ENCODE data around the gene TDRD9. TPM values are rescaled to one million over a fixed set of nuclear protein-coding genes. Genes with fewer than 3 reads are reported as not detected.

The TDRD9 gene
- total RNA-seq, 1 donor from 2014 or later = 4.8 TPM

DNA sequence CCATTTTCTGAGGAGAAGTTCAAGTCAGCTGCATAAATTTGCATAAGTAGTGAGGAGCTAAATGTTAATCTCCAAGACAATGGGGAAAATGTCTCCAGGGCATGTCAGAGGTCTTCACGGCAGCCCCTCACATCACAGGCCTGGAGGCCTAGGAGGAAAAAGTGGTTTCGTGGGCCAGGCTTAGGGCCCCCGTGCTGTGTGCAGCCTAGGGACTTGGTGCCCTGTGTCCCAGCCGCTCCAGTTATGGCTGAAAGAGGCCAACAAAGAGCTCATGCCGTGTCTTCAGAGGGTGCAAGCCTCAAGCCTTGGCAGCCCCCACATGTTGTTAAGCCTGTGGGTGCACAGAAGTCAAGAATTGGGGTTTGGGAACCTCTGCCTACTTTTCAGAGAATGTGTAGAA lies 55.9 kb downstream of the TDRD9 start:
- Histone ChIP-seq H3K4me3 (no peak overlapping the region), H3K4me1 (no peaks in the 10 kb centered on the region), H3K27me3 (ENCODE audit: low read depth) (no peaks in the 10 kb centered on the region), H3K27ac (replicated peaks) (no peak overlapping the region), H3K9me3 (replicated peaks) (peaks cover 11% of the 10 kb centered on the region), H3K36me3 (no peaks in the 10 kb centered on the region)
- intact Hi-C loops (cut with micrococcal nuclease) = no loop called here
- DNase-seq = no peak
- TF ChIP-seq CTCF (IDR thresholded peaks at IDR 0.05; ENCODE audit: borderline replicate concordance) = no peak

DNA sequence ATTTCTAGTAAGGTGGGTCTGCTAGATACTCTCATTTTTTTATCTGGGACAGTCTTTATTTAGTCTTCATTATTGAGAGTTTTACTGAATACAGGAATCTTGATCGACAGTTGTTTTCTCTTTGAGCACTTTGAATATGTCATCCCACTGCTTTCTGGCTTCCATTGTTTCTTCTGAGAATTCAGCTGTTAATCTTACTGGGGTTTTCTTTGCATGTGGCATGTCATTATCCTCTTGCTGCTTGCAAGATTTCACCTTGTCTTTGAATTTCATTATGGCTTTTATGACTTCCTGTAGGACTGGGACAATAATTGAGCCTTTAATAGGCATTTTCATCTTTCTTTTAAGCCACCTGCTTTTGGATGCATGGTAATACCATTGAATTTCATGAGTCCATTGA lies 60.8 kb downstream of the TDRD9 start:
- no peak overlapping the region for H3K4me3 ChIP-seq
- H3K36me3 ChIP-seq = no peaks in the 10 kb centered on the region
- intact Hi-C loops (cut with micrococcal nuclease) = no loop called here
- peaks cover 20% of the 10 kb centered on the region for H3K27me3 ChIP-seq (ENCODE audit: low read depth)
- DNase-seq = no peak
- H3K4me1 ChIP-seq = no peaks in the 10 kb centered on the region
- no peak for TF ChIP-seq CTCF (IDR thresholded peaks at IDR 0.05; ENCODE audit: borderline replicate concordance)
- H3K9me3 ChIP-seq (replicated peaks) = peaks cover 15% of the 10 kb centered on the region
- no peak overlapping the region for H3K27ac ChIP-seq (replicated peaks)

DNA sequence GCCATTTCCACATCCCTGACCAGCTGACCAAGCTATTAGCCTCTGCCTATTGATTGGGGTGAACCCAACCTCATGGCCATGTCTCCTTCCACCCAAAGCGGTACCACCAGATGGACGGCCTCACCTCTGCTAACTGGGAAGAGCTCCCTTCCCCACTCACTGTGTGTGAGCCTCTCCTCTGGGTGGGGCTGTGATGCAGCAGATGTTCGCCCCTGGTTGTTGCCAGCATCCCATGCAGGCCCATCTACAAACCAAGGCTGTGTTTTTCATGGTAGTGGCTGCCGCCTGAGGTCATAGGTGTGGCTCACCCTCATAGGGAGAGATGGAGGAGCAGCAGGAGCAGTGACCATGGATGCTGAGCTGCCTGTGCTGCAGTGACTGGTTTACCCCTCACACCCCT lies 61.7 kb downstream of the TDRD9 start:
- no peaks in the 10 kb centered on the region for H3K36me3 ChIP-seq
- peaks cover 15% of the 10 kb centered on the region for H3K9me3 ChIP-seq (replicated peaks)
- no peaks in the 10 kb centered on the region for H3K4me1 ChIP-seq
- TF ChIP-seq CTCF (IDR thresholded peaks at IDR 0.05; ENCODE audit: borderline replicate concordance) = no peak
- peaks cover 27% of the 10 kb centered on the region for H3K27me3 ChIP-seq (ENCODE audit: low read depth)
- intact Hi-C loops (cut with micrococcal nuclease) = no loop called here
- H3K4me3 ChIP-seq = no peak overlapping the region
- H3K27ac ChIP-seq (replicated peaks) = no peak overlapping the region
- no peak for DNase-seq

- Histone ChIP-seq H3K4me1 (no peaks in the 10 kb centered on the region), H3K27me3 (ENCODE audit: low read depth) (peaks cover 38% of the 10 kb centered on the region), H3K9me3 (replicated peaks) (no peaks in the 10 kb centered on the region), H3K27ac (replicated peaks) (no peak overlapping the region), H3K4me3 (no peak overlapping the region), H3K36me3 (no peaks in the 10 kb centered on the region)
- TF ChIP-seq CTCF (IDR thresholded peaks at IDR 0.05; ENCODE audit: borderline replicate concordance) = no peak
- DNase-seq = no peak
- intact Hi-C loops (cut with micrococcal nuclease) = no loop called here
Observed at GRCh38 chr14:103994535-103995184, 66.4 kb downstream of the TDRD9 start.

DNA sequence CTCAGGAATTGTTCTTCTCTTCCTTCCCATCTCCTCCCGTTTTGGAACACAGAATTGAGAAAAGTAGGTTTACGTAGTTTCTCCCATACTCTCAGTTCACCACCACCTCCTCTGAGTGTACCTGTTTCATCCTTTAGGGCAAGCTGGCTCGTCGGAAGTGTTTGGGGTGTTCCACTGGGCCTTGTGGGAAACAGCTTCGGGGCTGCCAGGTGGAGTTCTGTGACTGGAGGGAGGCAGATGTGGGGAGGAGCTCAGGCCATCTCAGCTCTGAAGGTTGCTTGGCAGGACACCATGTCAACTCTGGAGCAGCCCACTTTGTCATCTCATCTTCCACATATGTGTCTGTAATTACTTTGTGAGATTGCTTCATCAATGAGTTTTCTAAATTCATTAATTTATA lies 67.6 kb downstream of the TDRD9 start:
- Histone ChIP-seq H3K36me3 (no peaks in the 10 kb centered on the region), H3K27me3 (ENCODE audit: low read depth) (peaks cover 35% of the 10 kb centered on the region), H3K9me3 (replicated peaks) (no peaks in the 10 kb centered on the region), H3K27ac (replicated peaks) (no peak overlapping the region), H3K4me3 (no peak overlapping the region), H3K4me1 (no peaks in the 10 kb centered on the region)
- DNase-seq = no peak
- TF ChIP-seq CTCF (IDR thresholded peaks at IDR 0.05; ENCODE audit: borderline replicate concordance) = no peak
- intact Hi-C loops (cut with micrococcal nuclease) = no loop called here
